T-helper 17 cell (primary cell): ENCODE data around the gene PI16. TPM values are rescaled to one million over a fixed set of nuclear protein-coding genes. Genes with fewer than 3 reads are reported as not detected.
"Not testable (repeated sequence)": the region's sequence is repeated elsewhere in the genome, so short reads cannot be mapped to it uniquely, and the experiment has no call there.

Experiments used
- ATAC-seq: fragments of 150-1000 bp; cut with Tn5 transposase; 2 replicates; pipeline ENCODE4 v1.10.0; 2021; ENCODE audit warnings: mild to moderate bottlenecking, moderate library complexity
- DNase-seq, 3 donors: peaks; one replicate each; pipeline versions ENCODE4 v3.0.0 to v3.0.0-alpha.2; 2020 to 2021
- H3K9me3 ChIP-seq: one replicate; pipeline ENCODE4 v1.7.0; 2013; ENCODE audit warnings: low read length, mild to moderate bottlenecking; ENCODE audit not compliant: control insufficient read depth, poor library complexity, severe bottlenecking
- H3K27ac Mint-ChIP-seq: one replicate; pipeline ENCODE4 v1.8.0; 2022; ENCODE audit warnings: mild to moderate bottlenecking, moderate library complexity, mixed read lengths
- H3K27me3 Mint-ChIP-seq: one replicate; pipeline ENCODE4 v1.8.0; 2022; ENCODE audit warnings: mixed read lengths
- H3K36me3 Mint-ChIP-seq: one replicate; pipeline ENCODE4 v1.8.0; 2022; ENCODE audit warnings: low read depth, mixed read lengths
- H3K4me1 Mint-ChIP-seq: one replicate; pipeline ENCODE4 v1.8.0; 2022; ENCODE audit warnings: mild to moderate bottlenecking, mixed read lengths
- H3K4me3 Mint-ChIP-seq: one replicate; pipeline ENCODE4 v1.8.0; 2022; ENCODE audit warnings: mild to moderate bottlenecking, moderate library complexity, mixed read lengths
- total RNA-seq, 4 donors: library from RNA in 2 of 4; stranded (reverse) in 2 of 4; gene quantifications; one replicate each; pipeline ENCODE4 v1.2.3 and lab custom pipeline; 2022 to 2026

PI16 gene
- total RNA-seq, 2 donors from 2014 or later = 14.5 to 28.5 TPM

GRCh38 chr6:36934901-36935300 is 19.6 kb upstream of the PI16 start:
- peaks cover 16% of the 10 kb centered on the region for H3K36me3 Mint-ChIP-seq
- peaks cover 13% of the 10 kb centered on the region for H3K27me3 Mint-ChIP-seq
- H3K27ac Mint-ChIP-seq = no peak overlapping the region
- ATAC-seq = no peak
- H3K4me3 Mint-ChIP-seq = no peak overlapping the region
- no peak for DNase-seq
- peaks cover 22% of the 10 kb centered on the region for H3K4me1 Mint-ChIP-seq
- H3K9me3 ChIP-seq = no peaks in the 10 kb centered on the region

GRCh38 chr6:36936824-36937223 is 17.7 kb upstream of the PI16 start:
- H3K9me3 ChIP-seq = no peaks in the 10 kb centered on the region
- Mint-ChIP-seq H3K27ac (no peak overlapping the region), H3K4me1 (peaks cover 12% of the 10 kb centered on the region), H3K4me3 (no peak overlapping the region), H3K36me3 (peaks cover 12% of the 10 kb centered on the region), H3K27me3 (peaks cover 18% of the 10 kb centered on the region)
- no peak for DNase-seq
- ATAC-seq = no peak

GRCh38 chr6:36937896-36938295 is 16.6 kb upstream of the PI16 start:
- no peak overlapping the region for H3K4me3 Mint-ChIP-seq
- peaks cover 12% of the 10 kb centered on the region for H3K36me3 Mint-ChIP-seq
- H3K4me1 Mint-ChIP-seq = peaks cover 10% of the 10 kb centered on the region
- no peaks in the 10 kb centered on the region for H3K9me3 ChIP-seq
- ATAC-seq (no peak), DNase-seq (no peak)
- no peak overlapping the region for H3K27ac Mint-ChIP-seq
- peaks cover 18% of the 10 kb centered on the region for H3K27me3 Mint-ChIP-seq

- no peak for DNase-seq
- peaks cover 18% of the 10 kb centered on the region for H3K27me3 Mint-ChIP-seq
- H3K4me1 Mint-ChIP-seq = peaks cover 12% of the 10 kb centered on the region
- H3K4me3 Mint-ChIP-seq = no peak overlapping the region
- H3K27ac Mint-ChIP-seq = no peak overlapping the region
- peaks cover 12% of the 10 kb centered on the region for H3K36me3 Mint-ChIP-seq
- H3K9me3 ChIP-seq = no peaks in the 10 kb centered on the region
- ATAC-seq = no peak
These were observed 16.0 kb upstream of the PI16 start for GRCh38 chr6:36938536-36938935.

- not testable (repeated sequence) for H3K27ac Mint-ChIP-seq, ATAC-seq, H3K4me3 Mint-ChIP-seq, DNase-seq, H3K9me3 ChIP-seq
- Mint-ChIP-seq H3K27me3 (peaks cover 18% of the 10 kb centered on the region), H3K4me1 (peaks cover 12% of the 10 kb centered on the region), H3K36me3 (peaks cover 12% of the 10 kb centered on the region)
These were observed 15.5 kb upstream of the PI16 start for GRCh38 chr6:36939005-36939404.

GRCh38 chr6:36940027-36940426 is 14.5 kb upstream of the PI16 start:
- H3K27ac Mint-ChIP-seq = peak overlapping the region; percentile 75
- peaks cover 18% of the 10 kb centered on the region for H3K27me3 Mint-ChIP-seq
- H3K4me3 Mint-ChIP-seq = no peak overlapping the region
- DNase-seq (no peak), ATAC-seq (no peak)
- H3K9me3 ChIP-seq = no peaks in the 10 kb centered on the region
- peaks cover 12% of the 10 kb centered on the region for H3K4me1 Mint-ChIP-seq
- peaks cover 12% of the 10 kb centered on the region for H3K36me3 Mint-ChIP-seq

- Mint-ChIP-seq H3K27me3 (peaks cover 18% of the 10 kb centered on the region), H3K4me1 (peaks cover 11% of the 10 kb centered on the region)
- DNase-seq, H3K9me3 ChIP-seq, ATAC-seq, H3K4me3 Mint-ChIP-seq, H3K27ac Mint-ChIP-seq, H3K36me3 Mint-ChIP-seq: not testable (repeated sequence)
These were observed 13.0 kb upstream of the PI16 start for GRCh38 chr6:36941561-36941960.

GRCh38 chr6:36942329-36942728 is 12.2 kb upstream of the PI16 start:
- H3K27me3 Mint-ChIP-seq = peaks cover 13% of the 10 kb centered on the region
- not testable (repeated sequence) for DNase-seq, H3K36me3 Mint-ChIP-seq, H3K4me3 Mint-ChIP-seq, H3K9me3 ChIP-seq, ATAC-seq, H3K27ac Mint-ChIP-seq
- H3K4me1 Mint-ChIP-seq = peaks cover 14% of the 10 kb centered on the region

GRCh38 chr6:36944650-36945049 is 9.9 kb upstream of the PI16 start:
- DNase-seq (no peak), ATAC-seq (no peak)
- Mint-ChIP-seq H3K27me3 (peaks cover 5% of the 10 kb centered on the region), H3K36me3 (no peaks in the 10 kb centered on the region), H3K4me1 (peaks cover 31% of the 10 kb centered on the region), H3K27ac (no peak overlapping the region), H3K4me3 (no peak overlapping the region)
- no peaks in the 10 kb centered on the region for H3K9me3 ChIP-seq

GRCh38 chr6:36945301-36945700 is 9.2 kb upstream of the PI16 start:
- ATAC-seq (no peak), DNase-seq (no peak)
- peaks cover 35% of the 10 kb centered on the region for H3K4me1 Mint-ChIP-seq
- H3K4me3 Mint-ChIP-seq = no peak overlapping the region
- H3K9me3 ChIP-seq = no peaks in the 10 kb centered on the region
- H3K36me3 Mint-ChIP-seq = no peaks in the 10 kb centered on the region
- no peak overlapping the region for H3K27ac Mint-ChIP-seq
- H3K27me3 Mint-ChIP-seq = peaks cover under 1% of the 10 kb centered on the region

GRCh38 chr6:36946526-36946925 is 8.0 kb upstream of the PI16 start:
- Mint-ChIP-seq H3K27ac (peak overlapping the region; percentile 90), H3K4me3 (no peak overlapping the region), H3K4me1 (peaks cover 35% of the 10 kb centered on the region), H3K36me3 (no peaks in the 10 kb centered on the region), H3K27me3 (no peaks in the 10 kb centered on the region)
- no peak for ATAC-seq
- no peaks in the 10 kb centered on the region for H3K9me3 ChIP-seq
- DNase-seq = no peak

GRCh38 chr6:36947570-36948351 is 6.8 kb upstream of the PI16 start:
- Mint-ChIP-seq H3K36me3 (no peaks in the 10 kb centered on the region), H3K4me3 (peak overlapping the region; percentile 66), H3K27ac (peak overlapping the region; percentile 90), H3K4me1 (peaks cover 36% of the 10 kb centered on the region), H3K27me3 (no peaks in the 10 kb centered on the region)
- no peaks in the 10 kb centered on the region for H3K9me3 ChIP-seq
- ATAC-seq = peak; percentile 99
- DNase-seq = peak in 1 of 3 donors; percentile 41

GRCh38 chr6:36949076-36949475 is 5.5 kb upstream of the PI16 start:
- Mint-ChIP-seq H3K4me1 (peaks cover 43% of the 10 kb centered on the region), H3K4me3 (peak overlapping the region; percentile 74), H3K27ac (peak overlapping the region; percentile 90)
- ATAC-seq, DNase-seq, H3K9me3 ChIP-seq, H3K36me3 Mint-ChIP-seq, H3K27me3 Mint-ChIP-seq: not testable (repeated sequence)

GRCh38 chr6:36949636-36950035 is 4.9 kb upstream of the PI16 start:
- H3K4me3 Mint-ChIP-seq = peak overlapping the region; percentile 43
- no peaks in the 10 kb centered on the region for H3K9me3 ChIP-seq
- peak overlapping the region; percentile 90 for H3K27ac Mint-ChIP-seq
- ATAC-seq (no peak), DNase-seq (no peak)
- no peaks in the 10 kb centered on the region for H3K27me3 Mint-ChIP-seq
- H3K36me3 Mint-ChIP-seq = no peaks in the 10 kb centered on the region
- H3K4me1 Mint-ChIP-seq = peaks cover 48% of the 10 kb centered on the region
